Pulmonary artery endothelial cell (primary cell): ENCODE results near the gene MPRIP. TPM values are rescaled to one million over a fixed set of nuclear protein-coding genes. Genes with fewer than 3 reads are reported as not detected.
"Not testable (repeated sequence)": the region's sequence is repeated elsewhere in the genome, so short reads cannot be mapped to it uniquely, and the experiment has no call there.

Experiments
- DNase-seq: peaks from one replicate; pipeline ENCODE4 v3.0.0-alpha.2; 2011; ENCODE audit warnings: low read depth, low spot score
- total RNA-seq: library from RNA; depleted of rRNA; stranded (reverse); fragments of >200 nt; gene quantifications from 2 replicates; pipeline ENCODE4 v1.2.3, GENCODE V29; 2014

MPRIP gene
- total RNA-seq, 1 donor from 2014 or later, result 108 TPM

- DNase-seq, result no peak
Measured at GRCh38 chr17:17182598-17183136, 140.4 kb downstream of the MPRIP start.

DNA sequence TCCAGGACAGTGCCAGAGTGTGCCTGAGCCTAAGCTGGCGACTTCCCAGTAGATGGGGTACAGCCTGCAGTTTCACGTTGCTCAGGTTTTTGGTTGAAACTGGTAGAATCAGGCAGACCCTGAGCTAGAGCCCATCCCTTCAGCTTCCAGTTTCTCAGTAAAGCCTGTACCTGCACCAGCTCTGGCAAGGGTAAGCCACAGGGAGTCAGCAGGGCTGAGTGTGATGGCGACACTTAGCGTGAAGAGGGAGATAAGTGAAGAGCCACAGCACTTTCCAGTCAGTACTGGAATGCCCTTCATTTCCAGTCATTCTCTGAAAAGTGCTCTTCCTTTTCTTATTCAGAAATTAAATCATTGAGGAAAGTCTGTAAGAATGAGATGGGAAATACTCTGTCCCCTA is 141.5 kb downstream of the MPRIP start:
- no peak for DNase-seq

DNA sequence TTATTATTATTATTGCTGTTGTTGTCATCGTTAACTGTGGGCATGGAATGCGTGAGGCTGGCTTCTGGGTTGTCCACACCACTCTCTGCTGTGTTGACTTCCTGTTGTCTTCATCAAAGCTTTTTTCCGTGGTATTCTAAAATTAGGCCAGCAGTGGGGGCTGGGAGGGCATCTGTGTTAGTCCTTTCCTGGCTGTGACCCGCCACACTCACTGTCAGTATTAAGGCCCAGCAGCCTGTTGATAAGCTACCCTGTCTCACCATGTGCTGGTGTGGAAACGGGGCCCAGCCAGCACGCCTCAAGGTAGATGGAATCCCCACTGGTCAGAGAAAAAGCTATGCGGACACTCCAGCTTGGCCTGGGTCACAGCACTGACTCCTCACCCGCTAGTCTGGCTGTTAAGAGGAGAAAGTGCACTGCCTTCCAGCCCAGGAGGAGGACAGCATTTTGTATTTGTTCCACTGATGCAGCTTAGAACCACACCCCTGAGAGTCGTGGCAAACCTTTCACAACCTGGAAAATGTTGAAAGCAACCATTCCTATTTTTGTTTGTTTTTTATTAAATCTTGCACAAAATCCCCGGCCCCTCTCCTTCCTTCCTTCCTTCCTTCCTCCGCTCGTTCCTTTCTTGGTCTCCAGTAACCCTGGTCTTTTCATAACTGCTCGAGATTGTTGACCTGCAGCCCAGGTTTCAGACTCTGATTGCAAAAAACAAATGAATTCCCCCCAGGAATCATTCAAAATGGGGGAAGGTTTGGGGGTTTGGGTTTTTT is 142.9 kb downstream of the MPRIP start:
- DNase-seq, result not testable (repeated sequence)

GRCh38 chr17:17186051-17186450 is 143.8 kb downstream of the MPRIP start:
- DNase-seq, result no peak

DNA sequence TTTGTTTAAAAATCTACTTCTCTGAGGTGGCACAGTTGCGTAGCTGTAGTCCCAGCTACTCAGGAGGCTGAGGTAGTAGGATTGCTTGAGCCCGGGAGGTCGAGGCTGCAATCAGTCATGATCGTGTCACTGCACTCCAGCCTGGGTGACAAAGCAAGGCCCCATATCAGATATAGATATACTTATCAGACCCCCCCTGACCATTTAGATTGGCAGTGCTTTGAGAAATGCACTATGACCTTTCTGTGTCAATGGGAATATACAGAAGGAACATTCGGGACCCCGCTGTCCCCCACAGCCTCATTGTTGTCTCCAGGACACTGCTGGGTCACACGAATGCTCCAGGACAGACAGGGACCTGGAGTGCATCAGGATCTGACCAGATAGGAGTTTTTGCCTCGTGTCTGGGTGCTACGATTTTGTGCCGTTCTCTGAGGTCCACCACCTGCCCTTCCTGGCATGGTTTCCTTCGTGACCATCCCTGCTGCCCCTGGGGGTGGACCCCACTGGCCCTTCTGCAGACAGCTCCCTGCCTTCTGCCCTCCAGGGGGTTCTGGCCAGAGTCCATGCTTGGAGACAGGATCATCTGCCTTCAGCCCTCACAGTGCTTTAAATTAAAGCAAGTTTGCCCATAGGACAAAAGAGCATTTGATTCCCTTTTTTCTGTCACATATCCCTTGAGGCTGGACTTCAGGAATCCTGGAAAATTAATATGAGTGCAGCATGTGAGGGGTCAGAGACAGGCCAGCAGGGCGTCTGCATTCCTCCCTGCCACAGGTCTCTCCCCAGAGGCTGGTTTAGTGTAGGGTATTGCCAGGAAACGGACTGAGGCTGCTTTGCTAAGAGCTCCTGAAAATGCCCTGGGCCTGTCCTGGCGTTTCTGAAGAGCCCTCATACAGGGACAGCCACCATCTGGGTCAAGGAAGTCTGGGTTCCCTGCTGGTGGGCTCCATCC is 144.6 kb downstream of the MPRIP start:
- no peak for DNase-seq

GRCh38 chr17:17188586-17188985 is 146.3 kb downstream of the MPRIP start:
- no peak for DNase-seq

DNA sequence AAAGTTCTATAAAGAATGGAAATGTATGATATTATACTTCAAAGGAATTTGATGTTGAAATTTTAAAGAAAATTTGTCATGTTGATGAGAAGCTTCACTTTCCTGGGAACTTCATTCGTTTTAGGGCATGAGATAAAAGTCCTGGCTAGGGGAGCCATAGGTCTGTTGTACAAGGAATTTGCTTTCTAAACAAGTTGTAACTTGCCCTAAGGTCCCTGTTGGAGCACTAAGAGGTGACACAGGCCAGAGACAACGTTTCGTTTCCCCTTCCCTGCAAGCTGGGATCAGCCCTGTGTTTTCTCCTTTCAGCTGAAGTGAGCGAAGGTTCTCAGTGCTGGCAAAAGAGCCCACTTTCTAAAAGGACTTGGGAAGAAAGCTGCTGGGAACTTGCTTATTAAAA is 147.3 kb downstream of the MPRIP start:
- no peak for DNase-seq

- DNase-seq, result no peak
Measured at GRCh38 chr17:17190188-17190587, 147.9 kb downstream of the MPRIP start.

DNA sequence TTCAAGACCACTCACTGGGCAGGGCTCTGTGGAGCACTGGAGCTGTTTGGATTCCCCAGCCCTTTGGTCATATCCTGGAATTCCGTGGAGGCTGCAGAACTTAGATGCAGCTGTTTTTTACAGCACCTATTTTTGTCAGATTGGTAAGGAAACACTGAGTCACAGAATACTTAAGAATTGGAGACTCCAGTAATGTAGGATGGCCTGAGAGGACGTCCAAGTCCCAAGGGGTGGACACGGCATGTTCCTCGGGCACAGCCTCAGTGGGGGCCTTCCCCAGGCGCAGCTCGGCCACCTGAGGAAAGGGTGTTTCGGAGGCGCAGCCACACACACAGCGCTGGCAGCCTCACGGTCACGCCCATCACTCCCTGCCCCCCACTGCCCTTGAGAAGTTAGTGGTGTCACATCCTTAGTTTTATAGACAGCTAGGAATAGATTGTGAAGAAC is 149.1 kb downstream of the MPRIP start:
- peak; percentile 75 for DNase-seq

GRCh38 chr17:17191961-17192381 is 149.7 kb downstream of the MPRIP start:
- no peak for DNase-seq

DNA sequence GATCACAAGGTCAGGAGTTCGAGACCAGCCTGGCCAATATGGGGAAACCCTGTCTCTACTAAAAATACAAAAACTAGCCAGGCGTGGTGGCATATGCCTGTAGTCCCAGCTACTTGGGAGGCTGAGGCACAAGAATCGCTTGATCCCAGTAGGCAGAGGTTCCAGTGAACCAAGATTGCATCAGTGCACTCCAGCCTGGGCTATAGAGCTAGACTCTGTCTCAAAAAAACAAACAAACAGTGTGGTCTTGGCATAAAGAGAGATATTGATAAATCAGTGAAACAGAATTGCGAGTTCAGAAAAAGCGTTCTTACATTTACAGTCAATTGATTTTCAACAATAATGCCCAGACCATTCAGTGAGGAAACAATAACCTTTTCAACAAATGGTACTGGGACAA is 153.2 kb downstream of the MPRIP start:
- DNase-seq, result not testable (repeated sequence)

DNA sequence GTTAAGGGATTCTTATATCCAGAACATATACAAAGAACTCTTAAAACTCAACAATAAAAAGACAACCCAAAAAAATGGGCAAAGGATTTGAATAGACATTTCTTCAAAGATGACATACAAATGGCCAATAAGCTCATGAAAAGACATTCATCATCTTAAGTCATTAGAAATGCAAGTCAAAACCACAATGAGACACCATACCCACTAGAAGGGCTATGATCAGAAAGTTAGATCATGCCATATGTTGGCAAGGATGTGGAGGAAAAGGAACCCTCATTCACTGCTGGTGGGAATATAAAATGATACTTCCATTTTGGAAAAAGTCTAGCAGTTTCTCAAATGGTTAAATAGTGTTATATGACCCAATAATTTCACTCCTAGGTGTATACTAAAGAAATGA is 154.5 kb downstream of the MPRIP start:
- no peak for DNase-seq

DNA sequence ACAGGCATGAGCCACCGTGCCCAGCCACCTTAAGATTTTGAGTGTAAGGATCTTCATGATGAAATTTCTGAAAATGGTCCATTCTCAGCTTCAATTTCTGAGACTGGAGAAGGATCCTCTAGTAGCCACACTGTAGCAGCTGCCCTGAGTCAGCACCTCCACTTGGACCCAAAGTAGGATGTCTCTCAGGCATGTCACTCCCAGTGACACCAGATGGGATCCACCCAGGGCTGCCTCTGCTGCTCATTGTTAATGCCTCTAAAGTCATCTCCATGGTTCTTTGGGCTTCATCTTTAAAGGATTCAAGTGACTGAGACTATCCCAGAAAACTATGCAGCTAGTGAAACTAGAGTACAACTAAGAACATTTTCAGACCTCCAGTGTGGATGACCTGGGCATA is 156.0 kb downstream of the MPRIP start:
- DNase-seq, result no peak

DNA sequence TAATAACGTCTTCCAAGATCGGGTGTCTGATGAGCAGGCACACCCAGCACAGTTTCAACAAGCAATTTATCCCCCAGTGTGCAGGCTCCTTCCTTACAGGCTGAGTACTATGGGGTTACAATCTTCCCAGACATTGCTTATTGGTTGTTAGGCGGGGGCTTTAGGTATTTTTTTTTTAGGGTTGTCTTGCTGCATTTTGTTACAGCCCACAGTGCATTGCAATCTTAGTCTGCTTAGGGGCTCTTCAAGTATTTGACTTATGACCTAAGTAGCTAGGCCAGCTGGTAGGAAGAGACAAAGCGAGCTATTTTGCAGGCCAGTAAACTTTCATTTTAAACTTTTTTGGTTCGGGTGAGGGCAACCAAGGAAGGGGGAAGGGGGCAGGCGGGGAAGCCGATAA is 158.1 kb downstream of the MPRIP start:
- DNase-seq, result no peak

- DNase-seq, result no peak
Measured at GRCh38 chr17:17200831-17201230, 158.6 kb downstream of the MPRIP start.

DNA sequence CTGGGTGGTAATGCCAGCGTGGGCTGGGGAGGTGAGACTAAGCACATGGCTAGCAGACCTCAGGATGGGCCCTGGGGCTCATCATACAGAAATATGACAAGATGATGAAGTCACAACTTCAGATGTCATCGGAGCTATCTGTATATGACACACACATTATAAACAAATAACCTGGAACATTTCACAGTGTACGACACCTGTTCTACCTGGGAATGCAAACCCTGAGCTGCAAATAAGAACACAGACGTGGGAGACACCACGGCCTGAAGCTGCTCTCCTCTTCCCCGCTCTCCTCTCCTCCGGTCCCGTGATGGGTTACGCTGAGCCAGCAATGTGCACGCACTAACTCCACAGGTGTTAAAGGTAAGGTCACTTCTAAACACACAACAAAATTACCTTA is 159.0 kb downstream of the MPRIP start:
- DNase-seq, result no peak

GRCh38 chr17:17201907-17202306 is 159.7 kb downstream of the MPRIP start:
- DNase-seq, result no peak

DNA sequence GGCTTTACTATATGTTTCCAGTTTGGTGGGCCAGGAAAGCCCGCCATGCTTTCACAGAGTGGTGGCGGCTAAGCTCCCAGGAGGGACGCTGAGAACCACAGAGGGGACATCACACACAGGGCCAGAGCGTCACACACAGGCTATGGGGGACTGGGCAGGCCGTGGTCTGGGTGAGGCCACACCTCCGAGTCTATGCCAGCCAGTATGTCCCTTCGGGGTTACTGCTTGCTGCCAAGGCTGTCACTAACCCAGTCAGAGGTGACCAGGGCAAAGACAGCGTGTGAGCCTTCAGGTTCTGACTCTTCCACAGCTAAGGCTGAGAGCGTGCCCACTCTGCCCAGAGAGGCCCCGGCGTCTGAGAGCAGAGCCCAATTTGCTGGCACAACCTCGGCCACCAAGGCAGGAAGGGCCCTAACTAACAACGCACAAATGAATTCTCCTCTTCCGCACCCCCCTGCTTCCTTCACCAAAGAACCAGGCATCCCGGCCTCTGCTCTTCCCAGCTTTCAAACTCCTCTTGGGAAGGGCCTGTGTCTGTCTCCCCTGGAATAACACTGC is 161.0 kb downstream of the MPRIP start:
- DNase-seq, result no peak

DNA sequence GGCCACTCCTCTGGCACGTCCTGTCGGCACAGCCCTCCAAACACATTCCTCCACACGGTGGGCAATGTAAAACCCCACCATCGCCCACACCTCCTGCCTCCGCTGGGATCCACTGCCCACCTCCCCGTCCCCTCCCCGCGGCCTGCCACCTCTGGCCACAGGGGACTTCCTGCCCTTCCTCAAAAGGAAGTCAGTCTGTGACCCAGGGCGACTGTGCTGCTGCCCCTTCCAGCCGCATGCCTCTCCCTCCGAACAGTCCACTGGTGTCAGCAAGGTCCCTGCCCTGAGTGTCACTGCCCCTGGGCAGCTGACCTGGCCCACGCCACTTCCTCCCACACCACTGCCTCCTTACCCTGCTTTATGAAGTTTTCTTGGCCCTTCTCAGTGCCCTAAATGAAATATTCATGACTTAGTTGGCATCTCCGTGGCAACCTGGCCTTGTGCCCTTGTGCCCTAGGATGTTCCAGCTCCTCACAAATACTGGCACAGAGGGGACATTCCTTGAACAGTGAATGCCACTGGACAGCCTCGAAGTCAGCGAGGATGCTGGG is 161.9 kb downstream of the MPRIP start:
- no peak for DNase-seq

DNA sequence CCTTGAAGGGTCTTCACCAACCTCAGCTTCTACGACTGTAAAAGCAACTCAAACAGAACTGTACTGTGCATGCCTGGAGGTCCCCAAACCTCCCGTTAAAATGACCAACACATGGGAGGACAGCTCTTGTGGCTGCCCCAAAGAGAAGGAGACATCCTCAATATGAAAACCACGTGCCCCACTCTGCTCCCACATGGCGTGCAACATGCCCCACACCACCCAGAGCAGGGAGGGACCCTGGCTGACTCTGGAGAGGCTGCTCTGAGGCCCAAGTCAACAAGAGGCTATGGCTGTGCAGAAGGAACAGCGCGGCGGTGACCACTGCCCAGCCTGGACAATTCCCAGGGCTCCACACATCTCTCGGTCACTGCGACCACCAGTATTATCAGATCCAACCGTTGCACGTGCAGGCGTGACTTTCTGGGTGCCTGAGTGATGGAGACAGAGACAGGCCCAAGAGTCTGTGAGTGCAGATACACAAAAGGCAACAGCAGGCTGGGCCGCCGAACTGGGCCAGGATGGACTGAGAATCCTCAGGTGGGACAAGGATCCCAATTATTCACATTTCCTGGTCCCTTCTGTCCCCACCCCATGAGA is 162.5 kb downstream of the MPRIP start:
- no peak for DNase-seq
